ENCODE results near the gene TM4SF1. TPM values are rescaled to one million over a fixed set of nuclear protein-coding genes. Genes with fewer than 3 reads are reported as not detected.

Gene TM4SF1
- polyA plus RNA-seq, 1 donor (not counting 4 experiments of a cell fraction or from before 2014, with no cell fraction given): 375 TPM

DNA sequence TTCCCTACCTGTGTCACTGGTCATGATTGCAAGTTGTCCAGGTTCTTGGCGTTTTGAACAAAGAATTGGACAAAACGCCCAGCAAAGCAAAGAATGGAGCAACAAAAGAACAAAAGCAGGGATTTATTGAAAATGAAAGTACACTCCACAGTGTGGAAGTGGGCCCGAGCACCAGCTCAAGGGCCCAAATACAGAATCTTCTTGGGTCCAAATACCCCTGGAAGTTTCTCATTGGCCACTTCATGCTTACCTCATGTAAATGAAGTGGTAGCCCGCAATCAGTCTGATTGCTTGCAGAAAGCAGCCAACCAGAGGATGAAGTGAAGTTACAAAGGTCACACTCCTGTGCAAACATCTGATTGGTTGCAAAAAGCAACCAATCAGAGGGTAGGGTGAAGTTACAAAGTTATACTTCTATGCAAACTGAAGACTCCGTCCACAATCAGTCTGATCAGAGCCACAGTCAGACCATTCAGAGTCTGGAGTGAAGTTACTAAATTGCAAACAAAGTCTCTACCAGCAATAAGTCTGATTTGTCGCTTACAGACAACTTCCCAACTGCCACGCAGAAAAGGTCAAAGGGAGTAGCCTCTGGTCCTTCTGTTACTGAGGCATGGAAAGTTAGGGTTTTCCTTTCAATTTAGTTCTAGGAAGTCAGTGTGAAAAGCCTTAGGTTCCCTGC is 8.3 kb upstream of the TM4SF1 start:
- H3K36me3 ChIP-seq (ENCODE audit: control insufficient read depth in 2 of 2, extremely low read depth in 1 of 2, insufficient read depth in 2 of 2, low read length in 2 of 2): no peaks in the 10 kb centered on the region
- no peaks in the 10 kb centered on the region for H3K79me2 ChIP-seq (ENCODE audit: control insufficient read depth, insufficient read depth, low read length)
- peaks cover 55% of the 10 kb centered on the region for H3K4me1 ChIP-seq (ENCODE audit: control insufficient read depth, extremely low read depth, insufficient read depth, low read length)
- TF ChIP-seq EZH2 (IDR thresholded peaks at IDR 0.05; ENCODE audit: low read length): no peak
- TF ChIP-seq, protein P1, sequence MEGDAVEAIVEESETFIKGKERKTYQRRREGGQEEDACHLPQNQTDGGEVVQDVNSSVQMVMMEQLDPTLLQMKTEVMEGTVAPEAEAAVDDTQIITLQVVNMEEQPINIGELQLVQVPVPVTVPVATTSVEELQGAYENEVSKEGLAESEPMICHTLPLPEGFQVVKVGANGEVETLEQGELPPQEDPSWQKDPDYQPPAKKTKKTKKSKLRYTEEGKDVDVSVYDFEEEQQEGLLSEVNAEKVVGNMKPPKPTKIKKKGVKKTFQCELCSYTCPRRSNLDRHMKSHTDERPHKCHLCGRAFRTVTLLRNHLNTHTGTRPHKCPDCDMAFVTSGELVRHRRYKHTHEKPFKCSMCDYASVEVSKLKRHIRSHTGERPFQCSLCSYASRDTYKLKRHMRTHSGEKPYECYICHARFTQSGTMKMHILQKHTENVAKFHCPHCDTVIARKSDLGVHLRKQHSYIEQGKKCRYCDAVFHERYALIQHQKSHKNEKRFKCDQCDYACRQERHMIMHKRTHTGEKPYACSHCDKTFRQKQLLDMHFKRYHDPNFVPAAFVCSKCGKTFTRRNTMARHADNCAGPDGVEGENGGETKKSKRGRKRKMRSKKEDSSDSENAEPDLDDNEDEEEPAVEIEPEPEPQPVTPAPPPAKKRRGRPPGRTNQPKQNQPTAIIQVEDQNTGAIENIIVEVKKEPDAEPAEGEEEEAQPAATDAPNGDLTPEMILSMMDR (optimal IDR thresholded peaks at IDR 0.05 in 1 of 3, IDR thresholded peaks at IDR 0.05 in 1 of 3, conservative IDR thresholded peaks at IDR 0.05 in 1 of 3; ENCODE audit: extremely low read depth in 1 of 3, insufficient read depth in 2 of 3, low read length in 3 of 3): no peak
- no peaks in the 10 kb centered on the region for H3K27me3 ChIP-seq (ENCODE audit: control insufficient read depth, extremely low read depth, insufficient read depth, low read length)
- no peaks in the 10 kb centered on the region for H4K20me1 ChIP-seq (ENCODE audit: control insufficient read depth, extremely low read depth, insufficient read depth, low read length)
- DNase-seq (ENCODE audit: low read depth, low spot score): no peak
- H3K27ac ChIP-seq (ENCODE audit: control insufficient read depth, insufficient read depth, low read length): peak overlapping the region; percentile 99
- no peaks in the 10 kb centered on the region for H3K9me1 ChIP-seq (ENCODE audit: control insufficient read depth, extremely low read depth, insufficient read depth, low read length)
- H3K9ac ChIP-seq (ENCODE audit: control insufficient read depth, extremely low read depth, insufficient read depth, low read length): peak overlapping the region; percentile 76
- no peaks in the 10 kb centered on the region for H3K9me3 ChIP-seq (ENCODE audit: control insufficient read depth, low read depth, low read length)
- dilution Hi-C loops (cut with MboI; ENCODE audit: extremely low pct_ligation_motif_present, low sequenced_read_pairs): no loop called here
- H2AFZ ChIP-seq (ENCODE audit: control insufficient read depth, low read length): no peak overlapping the region
- H3K4me2 ChIP-seq (ENCODE audit: control insufficient read depth, extremely low read depth, insufficient read depth, low read depth, low read length): peak overlapping the region; percentile 82
- peak overlapping the region in 1 of 3 experiments; percentile 36 for H3K4me3 ChIP-seq (ENCODE audit: control insufficient read depth in 2 of 3, extremely low read depth in 1 of 3, insufficient read depth in 2 of 3, low read depth in 1 of 3, low read length in 3 of 3)
- FAIRE-seq: no peak

DNA sequence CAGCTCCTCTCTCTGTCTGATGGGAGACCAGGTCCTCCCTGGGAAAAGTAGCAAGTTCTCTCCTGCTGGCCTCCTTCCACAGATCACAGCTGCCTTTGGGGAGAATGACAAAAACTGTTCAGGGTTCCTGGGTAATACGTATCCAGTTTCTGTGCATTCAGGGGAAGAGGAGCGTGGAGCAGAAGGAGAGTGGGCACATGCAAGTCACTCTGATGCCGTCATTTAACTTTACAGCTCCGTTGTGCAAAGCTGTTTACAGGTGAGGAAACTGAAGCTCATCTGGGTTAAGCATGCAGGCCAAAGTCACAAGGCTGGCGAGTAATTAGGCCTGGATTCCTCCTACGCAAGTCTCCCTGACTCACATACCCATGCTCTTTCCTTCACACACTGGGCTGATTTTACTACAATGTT is 7.5 kb upstream of the TM4SF1 start:
- H3K9me3 ChIP-seq (ENCODE audit: control insufficient read depth, low read depth, low read length): no peaks in the 10 kb centered on the region
- H3K27me3 ChIP-seq (ENCODE audit: control insufficient read depth, extremely low read depth, insufficient read depth, low read length): no peaks in the 10 kb centered on the region
- FAIRE-seq (no peak), DNase-seq (ENCODE audit: low read depth, low spot score) (no peak)
- dilution Hi-C loops (cut with MboI; ENCODE audit: extremely low pct_ligation_motif_present, low sequenced_read_pairs): no loop called here
- no peak overlapping the region for H2AFZ ChIP-seq (ENCODE audit: control insufficient read depth, low read length)
- TF ChIP-seq EZH2 (IDR thresholded peaks at IDR 0.05; ENCODE audit: low read length): no peak
- TF ChIP-seq, protein P1 (optimal IDR thresholded peaks at IDR 0.05 in 1 of 3, IDR thresholded peaks at IDR 0.05 in 1 of 3, conservative IDR thresholded peaks at IDR 0.05 in 1 of 3; ENCODE audit: extremely low read depth in 1 of 3, insufficient read depth in 2 of 3, low read length in 3 of 3): no peak
- H3K9me1 ChIP-seq (ENCODE audit: control insufficient read depth, extremely low read depth, insufficient read depth, low read length): no peaks in the 10 kb centered on the region
- H3K4me2 ChIP-seq (ENCODE audit: control insufficient read depth, extremely low read depth, insufficient read depth, low read depth, low read length): no peak overlapping the region
- no peak overlapping the region for H3K4me3 ChIP-seq (ENCODE audit: control insufficient read depth in 2 of 3, extremely low read depth in 1 of 3, insufficient read depth in 2 of 3, low read depth in 1 of 3, low read length in 3 of 3)
- peak overlapping the region; percentile 99 for H3K27ac ChIP-seq (ENCODE audit: control insufficient read depth, insufficient read depth, low read length)
- H3K79me2 ChIP-seq (ENCODE audit: control insufficient read depth, insufficient read depth, low read length): no peaks in the 10 kb centered on the region
- peaks cover 53% of the 10 kb centered on the region for H3K4me1 ChIP-seq (ENCODE audit: control insufficient read depth, extremely low read depth, insufficient read depth, low read length)
- no peaks in the 10 kb centered on the region for H3K36me3 ChIP-seq (ENCODE audit: control insufficient read depth in 2 of 2, extremely low read depth in 1 of 2, insufficient read depth in 2 of 2, low read length in 2 of 2)
- no peaks in the 10 kb centered on the region for H4K20me1 ChIP-seq (ENCODE audit: control insufficient read depth, extremely low read depth, insufficient read depth, low read length)
- no peak overlapping the region for H3K9ac ChIP-seq (ENCODE audit: control insufficient read depth, extremely low read depth, insufficient read depth, low read length)

Data from keratinocyte (primary cell).